ENCODE data around the gene SH3BP4.

SH3BP4 gene

GRCh38 chr2:235024931-235025773 lies 73.3 kb downstream of the SH3BP4 start:
- DNase-seq, result no peak

GRCh38 chr2:235025800-235026536 lies 74.2 kb downstream of the SH3BP4 start:
- no peak for DNase-seq

GRCh38 chr2:235026649-235027557 lies 75.1 kb downstream of the SH3BP4 start:
- no peak for DNase-seq

- no peak for DNase-seq
Measured at GRCh38 chr2:235027558-235028214, 75.9 kb downstream of the SH3BP4 start.

- DNase-seq, result no peak
Measured at GRCh38 chr2:235028646-235029045, 76.8 kb downstream of the SH3BP4 start.

- no peak for DNase-seq
Measured at GRCh38 chr2:235029054-235029453, 77.2 kb downstream of the SH3BP4 start.

GRCh38 chr2:235030126-235030525 lies 78.3 kb downstream of the SH3BP4 start:
- no peak for DNase-seq

GRCh38 chr2:235030936-235031335 lies 79.1 kb downstream of the SH3BP4 start:
- DNase-seq, result no peak

- DNase-seq, result no peak
Measured at GRCh38 chr2:235031686-235032373, 80.0 kb downstream of the SH3BP4 start.

GRCh38 chr2:235032466-235032865 lies 80.6 kb downstream of the SH3BP4 start:
- DNase-seq, result no peak

- no peak for DNase-seq
Measured at GRCh38 chr2:235032949-235033348, 81.1 kb downstream of the SH3BP4 start.

GRCh38 chr2:235034265-235035118 lies 82.7 kb downstream of the SH3BP4 start:
- no peak for DNase-seq

GRCh38 chr2:235037604-235038166 lies 85.9 kb downstream of the SH3BP4 start:
- DNase-seq, result no peak

- DNase-seq, result no peak
Measured at GRCh38 chr2:235041221-235041917, 89.6 kb downstream of the SH3BP4 start.

GRCh38 chr2:235041918-235042575 lies 90.2 kb downstream of the SH3BP4 start:
- no peak for DNase-seq

GRCh38 chr2:235042576-235043515 lies 91.0 kb downstream of the SH3BP4 start:
- no peak for DNase-seq

GRCh38 chr2:235043762-235044500 lies 92.1 kb downstream of the SH3BP4 start:
- no peak for DNase-seq
